GM18519 (cell line): ENCODE results near the gene ITGAD.
"Not testable (repeated sequence)": the region's sequence is repeated elsewhere in the genome, so short reads cannot be mapped to it uniquely, and the experiment has no call there.

Experiments
- ATAC-seq: cut with Tn5 transposase; IDR thresholded peaks from one replicate; pipeline ENCODE4 v1.9.1; 2021; ENCODE audit warnings: mild to moderate bottlenecking, moderate library complexity; ENCODE audit not compliant: unreplicated experiment, low FRiP score

ITGAD gene

DNA sequence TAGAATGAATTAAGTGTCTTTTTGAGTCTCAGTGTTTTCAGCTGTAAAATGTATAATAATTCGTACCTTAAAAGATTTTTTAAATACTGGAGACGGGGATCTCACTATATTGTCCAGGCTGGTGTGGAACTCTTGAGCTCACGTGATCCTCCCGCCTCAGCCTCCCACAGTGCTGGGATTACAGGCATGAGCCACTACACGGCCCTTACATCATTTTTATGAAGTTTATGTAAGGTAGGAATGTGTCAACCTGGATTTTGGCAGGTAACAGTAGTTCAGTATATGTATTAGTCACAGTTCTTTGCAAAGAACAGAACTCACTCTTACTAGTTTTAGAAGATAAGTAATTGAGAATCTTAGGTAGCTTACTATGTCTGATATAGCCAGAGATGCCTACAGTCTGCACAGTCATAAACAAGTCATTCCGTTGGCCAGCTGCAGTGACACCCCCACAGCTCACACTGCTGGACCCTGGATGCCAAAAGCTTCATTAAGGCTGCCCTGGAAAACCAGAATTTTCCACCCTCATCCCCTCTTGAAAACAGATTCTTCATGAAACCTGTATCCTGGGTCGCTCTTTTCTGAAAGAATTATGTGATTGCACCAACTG, 35.6 kb downstream of the ITGAD start:
- no peak for ATAC-seq

DNA sequence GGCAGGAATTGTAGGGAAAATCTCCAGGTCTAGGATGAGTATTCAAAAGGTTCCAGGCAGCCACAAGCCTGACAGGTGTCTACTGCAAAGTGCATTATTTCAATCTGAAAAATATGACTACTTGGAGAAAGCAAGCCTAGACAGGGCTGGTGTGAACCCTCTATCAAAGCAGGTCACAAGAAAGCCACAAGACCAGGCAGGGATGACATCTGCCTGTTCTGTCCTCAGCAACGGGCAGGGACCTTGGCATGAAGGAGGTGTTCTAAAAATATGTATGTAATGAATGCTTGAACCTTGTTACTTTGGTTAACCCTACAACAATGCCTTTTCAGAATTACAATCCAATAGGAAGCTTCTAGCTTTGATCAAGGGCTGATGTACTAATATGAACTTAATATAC, 36.2 kb downstream of the ITGAD start:
- no peak for ATAC-seq

DNA sequence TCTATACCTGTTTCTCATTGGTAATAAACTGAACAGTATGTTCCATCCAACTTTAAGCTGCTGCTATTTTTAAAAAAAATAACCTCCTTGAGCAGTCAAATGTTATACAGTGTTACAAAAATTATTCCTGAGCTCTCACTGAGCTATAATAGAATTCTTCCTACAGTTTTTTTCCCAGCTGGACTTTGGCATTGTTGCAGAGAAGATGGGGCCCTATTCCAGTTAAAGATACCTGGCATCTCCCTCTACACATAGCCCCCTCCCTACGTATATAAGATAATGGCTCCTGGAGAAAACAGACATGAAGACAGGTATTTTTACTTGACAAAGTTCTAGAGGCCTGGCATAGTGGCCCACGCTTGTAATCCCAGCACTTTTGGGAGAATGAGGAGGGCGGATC, 36.7 kb downstream of the ITGAD start:
- no peak for ATAC-seq

DNA sequence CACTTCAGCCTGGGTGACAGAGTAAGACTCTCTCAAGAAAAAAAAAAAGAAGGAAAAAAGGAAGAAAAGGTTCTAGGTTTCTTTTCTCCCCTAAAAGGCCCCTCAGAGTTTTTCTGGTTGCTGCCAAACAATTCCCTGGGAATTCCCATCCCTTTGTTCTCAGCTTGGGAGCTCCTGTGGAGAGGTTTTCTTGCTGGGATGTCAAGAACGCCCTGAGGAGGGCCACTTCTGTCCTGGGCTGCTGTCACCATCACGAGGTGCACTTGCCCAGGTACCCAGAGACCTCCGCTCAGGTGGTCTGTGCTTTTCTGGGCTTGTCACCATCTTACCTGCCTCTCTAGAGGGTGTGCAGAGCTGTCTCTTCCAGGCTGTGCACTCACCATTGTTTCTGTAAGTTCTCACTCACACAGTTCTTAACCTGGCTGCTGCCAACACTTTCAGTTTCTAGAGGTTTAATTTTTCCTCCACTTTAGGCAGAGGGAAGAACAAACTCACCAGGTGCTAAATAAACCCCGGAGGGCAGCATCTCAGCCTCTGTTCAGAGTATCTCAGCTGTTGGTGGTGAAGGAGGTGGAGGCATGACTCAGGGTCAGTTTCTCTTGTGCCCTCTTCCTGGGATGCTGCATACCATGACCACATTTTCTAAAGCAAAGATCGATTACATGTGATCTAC, 37.4 kb downstream of the ITGAD start:
- ATAC-seq: no peak

DNA sequence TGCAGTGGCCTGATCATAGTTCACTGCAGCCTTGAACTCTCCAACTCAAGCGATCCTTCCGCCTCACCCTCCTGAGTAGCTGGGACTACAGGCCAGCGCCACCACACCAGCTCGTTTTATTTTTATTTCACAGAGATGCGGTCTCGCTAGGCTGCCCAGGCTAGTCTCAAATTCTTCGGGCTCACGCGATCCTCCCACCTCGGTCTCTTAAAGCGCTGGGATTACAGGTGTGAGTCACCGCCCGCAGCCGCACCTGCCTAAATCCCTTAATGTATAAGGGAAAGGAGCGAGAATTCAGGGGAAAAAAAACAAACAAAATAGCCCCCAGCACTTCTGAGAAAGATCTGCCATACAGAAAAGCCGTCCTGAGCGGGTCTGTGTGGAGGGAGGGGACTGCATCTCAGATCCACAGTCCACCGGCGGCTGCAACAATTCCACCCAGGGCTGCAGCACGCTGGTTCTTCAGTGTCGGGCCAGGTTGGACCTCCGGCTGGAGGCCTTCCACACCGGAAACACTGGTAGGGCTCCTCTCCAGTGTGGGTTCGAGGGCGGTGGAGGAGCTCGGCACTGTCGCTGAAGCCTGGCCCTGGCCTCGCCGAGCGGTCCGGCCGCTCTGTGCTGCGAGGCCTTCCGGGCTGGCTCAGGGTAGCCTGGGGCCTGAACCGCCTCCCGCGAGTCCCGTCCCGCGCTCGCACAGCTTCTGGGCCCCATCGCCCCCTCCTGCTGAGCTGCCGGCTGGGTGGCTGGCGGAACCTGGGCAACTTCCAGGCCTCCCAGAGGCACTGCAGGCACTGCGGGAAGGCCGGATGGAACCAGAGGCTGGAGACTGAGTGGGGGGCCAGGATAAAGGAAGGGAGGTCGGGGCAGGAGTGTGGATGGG, 42.4 kb downstream of the ITGAD start:
- no peak for ATAC-seq

DNA sequence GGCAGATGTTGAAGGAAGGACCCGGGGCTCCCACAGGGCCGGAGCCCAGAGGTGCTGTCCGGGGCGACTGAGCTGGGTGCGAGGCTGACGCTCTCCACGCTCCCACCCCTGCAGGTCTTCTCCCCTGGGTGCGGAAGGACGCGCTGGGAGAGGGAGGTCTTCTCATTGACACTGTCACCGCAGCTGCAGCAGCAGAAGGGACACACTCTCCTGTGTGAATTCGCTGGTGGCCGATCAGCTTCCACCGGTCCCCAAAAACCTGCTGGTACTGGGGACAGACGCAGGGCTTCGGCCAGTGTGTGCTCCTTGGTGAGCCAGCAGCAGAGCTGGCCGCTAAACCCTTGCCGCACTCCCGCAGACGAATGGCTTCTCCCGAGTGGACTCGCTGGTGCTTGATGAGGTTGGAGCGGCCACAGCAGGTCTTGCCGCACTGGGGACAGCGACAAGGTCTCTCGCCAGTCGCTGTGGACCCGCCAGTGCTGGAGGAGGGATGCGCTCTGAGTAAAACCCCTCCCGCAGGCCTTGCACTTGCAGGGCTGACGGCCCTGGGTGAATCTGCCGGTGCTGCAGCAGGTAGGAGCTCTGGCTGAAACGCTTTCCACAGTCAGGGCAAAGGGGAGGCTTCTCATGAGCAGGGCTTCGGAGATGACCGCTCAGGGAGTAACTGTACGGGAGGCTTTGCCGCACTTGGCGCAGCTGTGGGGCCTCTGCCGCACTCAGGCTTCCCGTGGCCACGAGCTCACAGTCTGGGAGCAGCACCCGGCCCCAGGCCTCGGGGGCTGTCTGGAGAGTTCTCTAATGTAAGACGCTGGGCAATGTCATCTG, 43.3 kb downstream of the ITGAD start:
- no peak for ATAC-seq

DNA sequence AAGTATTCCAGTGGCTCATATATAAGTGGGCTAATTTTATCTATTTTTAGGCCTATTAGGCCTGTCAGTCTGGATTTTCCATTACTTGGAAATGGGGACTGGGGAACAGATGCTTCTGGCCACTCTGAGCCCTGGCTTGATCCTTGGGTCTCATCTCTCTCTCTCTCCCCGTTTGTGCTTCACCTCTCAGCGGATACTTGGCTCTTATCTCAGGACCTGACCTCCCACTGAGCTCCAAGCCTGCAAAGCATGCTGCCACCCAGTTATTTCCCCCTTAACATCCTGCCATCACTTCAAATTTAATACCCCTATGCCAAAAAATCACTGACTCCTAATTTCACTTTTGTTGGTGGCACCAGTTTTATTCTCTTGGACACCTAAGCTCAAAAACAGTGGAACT, 45.3 kb downstream of the ITGAD start:
- ATAC-seq: no peak

DNA sequence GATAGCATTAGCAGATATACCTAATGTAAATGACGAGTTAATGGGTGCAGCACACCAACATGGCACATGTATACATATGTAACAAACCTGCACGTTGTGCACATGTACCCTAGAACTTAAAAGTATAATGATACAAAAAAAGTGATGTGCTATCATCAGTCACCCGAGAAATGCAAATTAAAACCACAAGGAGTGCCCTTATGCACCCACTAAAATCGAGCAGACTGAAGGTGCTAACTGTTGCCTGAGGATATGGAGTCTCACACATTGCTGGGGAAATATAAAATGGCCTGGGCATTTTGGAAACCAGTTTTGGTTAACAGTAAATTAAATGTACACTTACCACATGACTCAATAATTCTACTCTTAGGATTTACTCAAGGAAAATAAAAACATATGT, 45.9 kb downstream of the ITGAD start:
- not testable (repeated sequence) for ATAC-seq

DNA sequence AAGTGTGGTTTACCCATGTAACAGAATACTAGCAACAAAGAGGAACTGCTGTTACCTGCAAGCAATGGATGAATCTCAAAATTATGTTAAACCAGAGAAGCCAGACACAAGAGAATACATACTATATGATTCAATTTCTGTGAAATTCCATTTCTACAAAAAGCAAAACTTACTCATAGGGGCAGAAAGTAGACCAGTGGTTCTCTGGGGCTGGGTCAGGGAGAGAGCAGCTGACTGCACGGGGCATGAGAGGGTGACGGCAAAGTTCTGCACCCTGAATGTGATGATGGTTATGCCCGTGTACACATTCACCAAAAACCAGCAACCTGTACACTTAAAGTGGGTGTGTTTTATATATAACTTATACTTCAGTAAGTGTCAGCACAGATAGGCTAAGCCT, 46.4 kb downstream of the ITGAD start:
- no peak for ATAC-seq

DNA sequence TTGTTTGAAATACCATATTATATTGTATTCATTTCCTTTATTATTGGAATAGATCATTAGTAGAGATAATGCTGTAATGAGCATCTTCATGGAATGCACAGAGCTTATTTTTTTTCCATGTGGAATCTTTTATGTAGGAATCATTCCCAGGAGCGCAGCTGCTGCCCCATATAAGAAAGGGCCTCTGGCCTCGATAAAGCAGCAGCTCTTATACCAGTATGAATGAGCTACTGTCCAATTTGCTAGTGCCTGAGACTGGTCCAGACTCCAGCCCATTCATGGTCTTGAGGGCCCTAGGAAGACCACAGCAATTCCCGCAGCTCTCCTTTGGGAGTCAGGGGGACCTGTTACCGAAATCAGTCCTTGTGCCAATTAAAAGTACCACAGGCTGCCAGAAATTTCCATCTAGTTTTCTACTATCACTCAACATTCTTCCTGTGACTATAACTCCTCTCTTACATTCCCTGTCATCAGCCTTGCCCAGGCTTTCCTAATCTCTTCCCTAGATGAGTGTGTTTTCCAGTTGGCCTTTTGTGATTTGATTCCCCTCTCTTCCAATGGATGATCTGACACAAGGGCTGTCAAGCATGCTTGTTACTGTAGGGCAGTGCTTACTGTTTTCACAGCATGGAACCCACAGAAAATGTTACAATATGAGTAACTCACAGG, 47.5 kb downstream of the ITGAD start:
- no peak for ATAC-seq

DNA sequence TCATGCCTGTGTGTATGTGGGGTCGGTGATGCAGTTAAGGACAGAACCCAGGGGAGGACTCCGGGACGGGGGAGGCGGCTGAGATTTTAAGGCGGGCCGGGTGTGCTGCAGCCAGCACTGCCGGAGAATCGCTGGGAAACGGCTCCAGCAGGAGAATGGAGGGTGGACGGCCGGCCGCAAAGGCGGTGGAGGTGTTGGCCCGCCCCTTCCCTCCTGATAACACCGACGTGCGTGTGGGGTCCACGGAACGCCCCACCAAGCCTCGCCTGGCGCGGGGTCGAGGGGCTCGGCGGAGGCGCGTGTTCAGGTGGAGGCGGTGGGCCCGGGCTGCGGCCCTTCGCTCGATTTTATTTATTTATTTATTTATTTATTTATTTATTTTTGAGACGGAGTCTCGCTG, 48.8 kb downstream of the ITGAD start:
- no peak for ATAC-seq

DNA sequence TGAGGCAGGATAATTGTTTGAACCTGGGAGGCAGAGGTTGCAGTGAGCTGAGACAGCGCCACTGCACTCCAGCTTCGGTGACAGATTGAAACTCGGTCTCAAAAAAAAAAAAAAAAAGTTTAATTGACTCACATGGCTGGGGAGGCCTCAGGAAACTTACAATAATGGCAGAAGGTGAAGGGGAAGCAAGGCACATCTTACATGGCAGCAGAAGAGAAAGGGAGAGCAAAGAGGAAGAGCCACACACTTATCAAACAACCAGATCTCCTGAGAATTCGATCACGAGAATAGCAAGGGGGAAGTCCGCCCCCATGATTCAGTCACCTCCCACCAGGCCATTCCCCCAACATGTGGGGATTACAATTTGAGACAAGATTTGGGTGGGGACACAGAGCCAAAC, 52.8 kb downstream of the ITGAD start:
- ATAC-seq: not testable (repeated sequence)

DNA sequence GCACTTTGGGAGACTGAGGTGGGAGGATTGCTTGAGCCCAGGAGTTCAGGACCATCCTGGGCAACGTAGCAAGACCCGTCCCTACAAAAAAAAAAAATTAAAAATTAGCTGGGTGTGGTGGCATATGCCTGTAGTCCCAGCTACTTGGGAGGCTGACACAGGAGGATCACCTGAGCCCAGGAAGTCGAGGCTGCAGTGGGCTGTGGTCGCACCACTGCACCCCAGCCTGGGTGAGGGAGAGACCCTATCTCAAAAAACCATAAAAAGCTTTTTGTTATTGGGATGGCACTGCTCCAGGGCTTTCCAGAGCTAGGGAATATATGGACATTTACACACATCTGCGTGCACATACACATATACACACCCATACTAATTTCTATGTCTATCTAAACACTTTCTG, 58.1 kb downstream of the ITGAD start:
- ATAC-seq: no peak

DNA sequence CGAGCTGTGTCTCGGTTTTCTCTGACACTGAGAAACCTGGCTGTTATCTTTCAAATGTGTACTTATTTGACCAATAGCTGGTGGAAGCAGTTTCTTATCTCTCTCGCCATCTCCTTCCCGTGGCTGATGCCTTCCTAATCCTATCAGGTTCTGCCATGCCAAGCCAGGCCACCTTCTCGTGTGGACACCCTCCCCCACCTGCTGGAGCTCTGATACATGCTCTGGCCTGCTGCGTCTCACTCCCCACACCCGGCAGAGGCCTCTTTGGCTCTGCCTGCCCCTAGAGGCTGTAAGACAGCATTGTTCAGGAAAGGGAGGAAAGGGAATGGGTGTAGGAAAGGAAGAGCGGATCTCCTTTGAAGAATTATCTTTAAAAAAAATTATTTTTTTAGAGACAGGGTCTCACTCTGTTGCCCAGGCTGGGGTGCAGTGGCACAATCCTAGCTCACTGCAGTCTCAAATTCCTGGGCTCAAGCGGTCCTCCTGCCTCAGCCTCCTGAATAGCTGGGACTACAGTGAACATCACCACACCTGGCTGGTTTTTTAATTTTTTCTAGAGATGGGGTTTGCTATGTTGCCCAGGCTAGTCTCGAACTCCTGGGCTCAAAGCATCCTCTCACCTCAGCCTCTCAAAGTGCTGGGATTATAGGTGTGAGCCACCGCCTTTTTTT, 58.7 kb downstream of the ITGAD start:
- ATAC-seq: no peak

DNA sequence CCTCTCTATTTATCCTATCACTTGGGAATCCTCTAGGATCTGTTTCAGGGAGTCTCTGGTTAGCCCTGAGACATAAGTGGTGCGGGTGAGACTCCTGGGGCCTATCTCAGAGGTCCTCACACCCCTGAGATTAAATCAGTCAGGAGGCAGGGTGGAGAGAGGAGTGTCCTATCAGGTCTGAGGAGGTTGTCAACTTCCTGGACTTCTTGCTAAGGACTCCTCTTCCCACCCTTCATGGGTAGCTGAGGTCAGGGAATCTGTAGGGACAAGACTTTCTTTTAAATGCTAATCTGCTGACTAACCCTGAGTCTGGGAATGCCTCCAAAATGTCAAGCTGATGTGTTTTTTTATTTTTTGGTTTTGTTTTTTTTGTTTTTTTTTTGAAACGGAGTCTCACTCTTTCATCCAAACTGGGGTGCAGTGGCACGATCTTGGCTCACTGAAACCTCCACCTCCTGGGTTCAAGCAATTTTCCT, 59.5 kb downstream of the ITGAD start:
- no peak for ATAC-seq

DNA sequence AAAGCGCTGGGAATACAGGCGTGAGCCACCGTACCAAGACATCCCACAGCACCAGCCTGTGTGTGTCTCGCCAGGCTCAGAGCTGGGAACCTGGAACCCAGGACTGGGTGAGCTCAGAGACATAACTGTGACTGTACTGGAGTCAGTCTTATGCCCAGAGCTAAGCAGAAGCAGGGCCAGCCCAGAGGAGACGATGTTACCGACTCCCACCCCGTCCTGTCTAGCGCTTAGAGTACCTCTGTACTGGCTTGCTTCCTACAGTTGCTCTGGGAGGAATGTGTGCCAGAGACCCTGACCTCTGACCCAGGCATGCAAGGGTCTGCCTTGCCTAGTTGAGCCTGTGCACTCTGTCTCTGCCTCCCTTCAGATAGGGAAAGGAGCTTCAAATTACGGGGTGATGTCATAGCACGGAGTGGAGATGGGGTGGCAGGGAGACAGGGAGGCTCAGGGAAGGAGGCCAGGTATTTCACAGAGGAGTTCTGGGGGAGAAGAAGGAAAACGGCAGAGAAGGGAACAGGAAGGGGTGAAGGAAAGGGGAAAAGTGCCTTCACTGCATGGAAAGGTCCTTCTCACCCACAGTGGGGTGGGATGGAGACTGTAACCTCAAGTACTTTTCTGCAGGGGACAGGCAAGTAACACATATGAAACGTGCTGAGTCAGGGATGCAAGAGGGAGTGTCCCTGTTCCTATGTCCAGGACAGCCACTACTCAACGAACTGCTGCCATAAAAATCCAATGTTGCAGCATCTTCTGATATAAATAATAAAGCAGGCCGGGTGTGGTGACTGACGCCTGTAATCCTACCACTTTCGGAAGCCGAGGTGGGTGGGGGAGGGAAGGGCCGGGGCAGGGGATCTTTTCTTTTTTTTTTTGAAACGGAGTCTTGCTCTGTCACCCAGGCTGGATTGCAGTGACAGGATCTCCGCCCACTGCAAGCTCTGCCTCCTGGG, 60.4 kb downstream of the ITGAD start:
- no peak for ATAC-seq

DNA sequence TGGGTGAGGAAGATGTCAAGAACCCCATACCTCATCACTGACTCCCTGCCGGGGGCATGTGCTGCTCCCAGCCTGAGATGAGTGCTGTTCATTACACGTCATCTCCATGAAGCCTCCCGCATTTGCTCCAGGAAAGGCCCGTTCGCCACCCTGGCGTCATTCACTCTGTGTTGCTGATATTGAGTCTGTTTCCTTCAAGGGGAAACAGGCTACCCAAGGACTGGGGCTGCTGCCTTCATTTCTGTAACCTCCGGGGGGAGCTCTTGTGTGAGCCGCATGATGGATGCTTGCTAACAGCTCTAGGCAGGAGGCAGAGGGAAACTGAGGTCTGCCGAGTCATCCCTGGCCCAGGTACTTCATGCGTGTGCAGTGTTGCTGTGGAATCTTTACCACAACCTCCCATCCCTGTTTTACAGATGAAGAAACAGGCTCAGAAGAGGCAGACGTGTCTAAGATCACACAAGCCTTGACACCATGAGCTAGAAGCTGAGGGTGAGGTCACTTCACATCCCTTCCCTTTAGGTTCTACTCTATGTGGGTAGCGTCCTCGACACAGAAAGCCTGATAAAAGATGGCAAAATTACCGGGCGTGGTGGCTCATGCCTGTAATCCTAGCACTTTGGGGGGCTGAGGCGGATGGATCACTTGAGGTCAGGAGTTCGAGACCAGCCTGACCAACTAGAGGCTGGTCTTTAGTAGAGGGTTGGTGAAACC, 62.6 kb downstream of the ITGAD start:
- ATAC-seq: no peak

DNA sequence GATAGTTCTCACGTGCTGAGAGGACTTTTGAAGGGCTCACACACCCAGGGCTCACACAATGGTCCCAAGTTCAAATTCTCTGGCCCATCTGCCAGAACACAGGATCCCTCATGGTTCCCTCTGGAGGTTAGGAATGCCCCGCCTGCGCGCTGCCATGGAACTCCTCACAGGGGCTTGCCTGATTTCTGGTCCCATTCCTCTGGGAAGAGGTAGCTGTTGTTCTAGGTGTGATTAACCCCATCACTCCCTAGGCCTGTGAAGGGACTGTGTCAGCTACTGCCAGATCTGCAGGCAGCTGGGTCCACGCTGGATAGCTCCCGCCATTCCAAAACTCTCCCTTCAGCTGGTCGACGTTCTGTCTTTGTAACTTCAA, 63.8 kb downstream of the ITGAD start:
- no peak for ATAC-seq
